Activated T-helper 2 cell treated with anti-CD3 and anti-CD28 coated beads, Interferon-gamma antibody, Interleukin-2, Interleukin-4, amounts not matched to agents 10 μg/mL and 5 μg/mL and 100 μg/mL, durations not matched to agents 14 hours and 24 hours and 36 hours (primary cell): ENCODE measurements around the gene RAET1G. TPM values are rescaled to one million over a fixed set of nuclear protein-coding genes. Genes with fewer than 3 reads are reported as not detected.
"Not testable (repeated sequence)": the region's sequence is repeated elsewhere in the genome, so short reads cannot be mapped to it uniquely, and the experiment has no call there.

Source experiments
- DNase-seq: peaks from one replicate; pipeline ENCODE4 v3.0.0; 2021; ENCODE audit warnings: low spot score
- H3K27ac Mint-ChIP-seq: one replicate; pipeline ENCODE4 v1.8.0; 2021; ENCODE audit warnings: mixed read lengths
- H3K27me3 Mint-ChIP-seq: one replicate; pipeline ENCODE4 v1.8.0; 2021; ENCODE audit warnings: low read depth, mixed read lengths
- H3K36me3 Mint-ChIP-seq: one replicate; pipeline ENCODE4 v1.8.0; 2021; ENCODE audit warnings: low read depth, mixed read lengths
- H3K4me1 Mint-ChIP-seq: one replicate; pipeline ENCODE4 v1.8.0; 2021; ENCODE audit warnings: low read depth, mixed read lengths
- H3K4me3 Mint-ChIP-seq: one replicate; pipeline ENCODE4 v1.8.0; 2021; ENCODE audit warnings: low read depth, mild to moderate bottlenecking, moderate library complexity, mixed read lengths
- H3K9me3 Mint-ChIP-seq: one replicate; pipeline ENCODE4 v1.8.0; 2021; ENCODE audit warnings: mixed read lengths
- intact Hi-C: fragments of 100-400 bp; cut with micrococcal nuclease; formaldehyde crosslinking; loops from one replicate; pipeline ENCODE4 v1.15.1; 2023
- total RNA-seq: library from RNA; stranded (reverse); gene quantifications from 2 replicates; pipeline ENCODE4 v1.2.3, GENCODE V29; 2022

Gene RAET1G
- total RNA-seq, 1 donor from 2014 or later, result not detected

DNA sequence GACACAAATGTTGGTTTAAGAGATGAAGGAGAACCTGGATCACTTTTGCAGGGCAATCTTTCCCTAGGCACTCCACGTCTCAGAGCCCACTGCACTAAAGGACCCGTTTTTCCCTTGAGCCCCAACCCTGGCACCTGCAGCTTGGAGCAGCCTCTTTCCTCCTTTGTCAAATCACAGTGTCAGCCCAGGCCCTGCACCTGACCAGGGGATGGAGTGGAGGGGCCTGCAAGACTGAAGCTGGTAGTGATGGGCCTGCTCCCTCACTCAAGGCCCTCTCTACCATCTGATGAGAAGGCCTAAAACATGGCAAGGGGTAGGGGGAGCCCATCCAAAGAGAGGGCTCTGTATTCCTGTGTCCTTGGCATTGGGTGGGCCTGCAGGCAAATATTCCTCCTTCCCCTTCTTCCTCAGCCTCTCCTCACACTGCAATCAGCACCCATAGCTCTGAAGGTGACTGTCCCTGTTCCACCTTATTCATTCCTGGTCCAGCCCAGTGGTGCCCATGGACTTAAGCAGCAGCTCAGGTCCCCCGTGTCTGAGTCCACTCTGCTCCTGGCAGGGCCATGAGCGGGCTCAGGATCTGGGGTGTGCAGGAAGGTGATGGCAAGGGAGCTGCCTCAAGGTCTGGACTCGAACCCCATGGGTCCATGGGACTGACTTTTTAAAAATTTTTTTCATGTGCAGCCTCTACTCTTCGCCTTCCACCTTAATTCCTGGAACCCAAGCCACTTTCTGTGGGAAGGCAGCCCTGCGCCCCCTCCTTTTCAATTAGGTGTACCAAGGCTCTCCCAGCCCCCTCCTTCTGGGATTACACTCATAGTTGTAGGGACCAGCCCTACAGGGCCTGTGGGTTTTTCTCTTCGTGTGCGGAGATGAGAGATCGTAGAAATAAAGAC lies 6.7 kb downstream of the RAET1G start:
- Mint-ChIP-seq H3K9me3 (no peaks in the 10 kb centered on the region), H3K4me1 (no peaks in the 10 kb centered on the region), H3K27me3 (peaks cover 45% of the 10 kb centered on the region), H3K27ac (no peak overlapping the region), H3K36me3 (no peaks in the 10 kb centered on the region), H3K4me3 (no peak overlapping the region)
- intact Hi-C loops, result no loop called here
- DNase-seq, result no peak

DNA sequence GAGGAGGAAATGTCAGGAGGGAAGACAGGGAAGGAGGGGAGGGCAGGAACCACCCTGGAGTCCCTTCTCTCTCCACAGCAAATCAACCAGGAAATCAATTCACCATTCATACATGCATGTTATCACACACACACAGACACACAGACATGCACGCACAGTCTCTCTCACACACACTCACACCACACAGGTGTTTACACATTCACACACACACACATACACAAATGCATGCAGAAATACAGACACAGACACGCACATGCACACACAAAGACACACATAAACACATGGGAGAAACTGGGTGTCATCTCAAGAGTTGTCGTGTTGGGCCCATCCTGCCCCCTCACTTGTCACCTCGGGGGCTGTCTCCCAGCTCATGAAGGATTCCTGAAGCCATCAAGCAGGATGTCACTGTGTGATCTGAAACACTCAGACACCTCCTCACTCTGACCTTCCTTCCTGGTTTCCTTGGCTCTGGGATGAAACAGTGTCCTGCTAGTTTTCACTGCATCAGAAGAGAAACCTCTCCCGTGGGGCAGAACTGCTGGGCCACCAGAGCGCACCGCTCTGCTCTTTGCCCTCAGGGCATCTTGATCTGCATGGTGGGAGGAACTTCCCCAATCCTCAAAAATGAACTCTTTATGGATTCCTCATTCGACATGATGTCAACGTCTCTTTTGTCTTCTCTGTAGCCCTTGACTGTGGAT lies 9.2 kb downstream of the RAET1G start:
- peaks cover 29% of the 10 kb centered on the region for H3K27me3 Mint-ChIP-seq
- H3K4me3 Mint-ChIP-seq, result no peak overlapping the region
- H3K27ac Mint-ChIP-seq, result no peak overlapping the region
- H3K9me3 Mint-ChIP-seq, result peaks cover 4% of the 10 kb centered on the region
- no peaks in the 10 kb centered on the region for H3K4me1 Mint-ChIP-seq
- no peaks in the 10 kb centered on the region for H3K36me3 Mint-ChIP-seq
- intact Hi-C loops, result no loop called here
- DNase-seq, result no peak

GRCh38 chr6:149913085-149913484 lies 9.8 kb downstream of the RAET1G start:
- no peak for DNase-seq
- Mint-ChIP-seq H3K27ac (no peak overlapping the region), H3K4me3 (no peak overlapping the region), H3K9me3 (peaks cover 5% of the 10 kb centered on the region), H3K4me1 (no peaks in the 10 kb centered on the region), H3K27me3 (peaks cover 25% of the 10 kb centered on the region), H3K36me3 (no peaks in the 10 kb centered on the region)
- intact Hi-C loops, result no loop called here

GRCh38 chr6:149912680-149913079 lies 10.2 kb downstream of the RAET1G start:
- H3K36me3 Mint-ChIP-seq, H3K27ac Mint-ChIP-seq, H3K4me1 Mint-ChIP-seq, H3K9me3 Mint-ChIP-seq, H3K4me3 Mint-ChIP-seq, intact Hi-C loops, DNase-seq: not testable (repeated sequence)
- H3K27me3 Mint-ChIP-seq, result peaks cover 25% of the 10 kb centered on the region

DNA sequence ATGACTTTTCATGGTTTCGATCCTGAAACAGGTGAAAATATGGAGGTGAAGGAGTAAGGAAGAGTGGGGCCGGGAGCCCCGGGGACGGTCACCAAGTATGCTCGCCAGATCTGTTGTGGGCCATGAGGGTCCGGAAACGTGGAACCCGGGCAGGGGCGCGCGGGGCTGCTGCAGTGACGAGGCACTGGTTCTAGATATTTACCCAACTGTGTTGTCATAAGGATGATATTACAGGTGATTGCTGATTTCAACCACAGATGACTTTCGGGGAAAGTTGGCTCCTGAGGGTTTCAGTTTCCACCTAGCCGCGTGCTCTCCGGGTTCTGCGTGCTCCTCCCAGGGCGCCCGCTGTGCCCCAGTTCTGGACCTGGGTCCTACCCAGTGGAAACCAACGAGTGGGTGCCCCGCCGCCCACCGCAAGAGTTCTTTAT lies 12.2 kb downstream of the RAET1G start:
- Mint-ChIP-seq H3K4me3 (no peak overlapping the region), H3K27ac (no peak overlapping the region), H3K9me3 (peaks cover 9% of the 10 kb centered on the region), H3K4me1 (no peaks in the 10 kb centered on the region), H3K36me3 (no peaks in the 10 kb centered on the region), H3K27me3 (peaks cover 25% of the 10 kb centered on the region)
- DNase-seq, result no peak
- intact Hi-C loops, result no loop called here

DNA sequence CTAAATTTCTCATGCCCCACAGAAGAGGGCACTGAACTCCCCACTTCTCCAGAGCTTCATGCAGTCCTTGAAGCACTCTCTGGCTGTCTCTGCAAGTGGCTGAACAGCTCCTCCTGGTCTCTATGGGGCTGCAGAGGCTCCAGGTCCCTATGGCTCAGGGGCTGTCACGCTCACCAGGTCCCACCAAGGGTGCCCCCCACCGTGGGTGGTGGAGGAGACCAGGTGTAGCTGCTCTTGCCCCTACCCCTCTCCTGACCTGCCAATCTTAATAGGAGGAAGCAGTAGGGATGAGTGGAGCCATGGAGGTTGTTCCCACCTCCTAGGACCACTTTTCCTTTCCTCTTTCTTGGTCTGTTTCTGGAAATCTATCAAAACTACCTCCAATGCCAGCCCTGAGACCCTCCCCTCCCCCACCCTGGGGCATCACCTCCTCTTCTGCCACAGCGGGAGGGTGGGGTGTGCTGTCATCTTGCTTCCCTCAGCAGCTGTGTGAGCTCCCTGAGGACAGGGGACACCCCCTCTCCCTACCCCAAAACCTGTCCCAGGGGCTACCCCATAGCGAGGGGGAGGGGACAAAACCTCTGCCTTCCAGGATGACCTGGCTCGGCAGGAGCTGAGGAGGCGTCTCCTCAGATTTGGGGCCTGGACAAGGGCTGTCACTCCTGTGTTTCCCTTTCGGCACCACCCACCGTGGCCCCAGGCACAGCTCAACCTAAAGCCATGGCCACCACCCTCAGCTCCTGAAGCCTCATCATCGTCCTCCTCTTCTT lies 13.0 kb downstream of the RAET1G start:
- H3K4me3 Mint-ChIP-seq, result no peak overlapping the region
- no peaks in the 10 kb centered on the region for H3K36me3 Mint-ChIP-seq
- H3K9me3 Mint-ChIP-seq, result peaks cover 9% of the 10 kb centered on the region
- H3K27ac Mint-ChIP-seq, result no peak overlapping the region
- no peak for DNase-seq
- H3K27me3 Mint-ChIP-seq, result peaks cover 25% of the 10 kb centered on the region
- intact Hi-C loops, result no loop called here
- H3K4me1 Mint-ChIP-seq, result no peaks in the 10 kb centered on the region

GRCh38 chr6:149908480-149908879 lies 14.4 kb downstream of the RAET1G start:
- H3K36me3 Mint-ChIP-seq, H3K27ac Mint-ChIP-seq, H3K4me1 Mint-ChIP-seq, H3K4me3 Mint-ChIP-seq, H3K9me3 Mint-ChIP-seq, DNase-seq, intact Hi-C loops: not testable (repeated sequence)
- peaks cover 17% of the 10 kb centered on the region for H3K27me3 Mint-ChIP-seq

GRCh38 chr6:149907317-149907716 lies 15.6 kb downstream of the RAET1G start:
- Mint-ChIP-seq H3K27me3 (peaks cover 11% of the 10 kb centered on the region), H3K27ac (no peak overlapping the region), H3K4me3 (no peak overlapping the region), H3K4me1 (no peaks in the 10 kb centered on the region), H3K36me3 (no peaks in the 10 kb centered on the region), H3K9me3 (peaks cover 9% of the 10 kb centered on the region)
- DNase-seq, result no peak
- intact Hi-C loops, result no loop called here

- Mint-ChIP-seq H3K27me3 (peaks cover 19% of the 10 kb centered on the region), H3K9me3 (peaks cover 9% of the 10 kb centered on the region), H3K36me3 (no peaks in the 10 kb centered on the region), H3K27ac (no peak overlapping the region), H3K4me3 (no peak overlapping the region), H3K4me1 (no peaks in the 10 kb centered on the region)
- intact Hi-C loops, result no loop called here
- no peak for DNase-seq
These were observed 16.5 kb downstream of the RAET1G start for GRCh38 chr6:149906405-149906804.

DNA sequence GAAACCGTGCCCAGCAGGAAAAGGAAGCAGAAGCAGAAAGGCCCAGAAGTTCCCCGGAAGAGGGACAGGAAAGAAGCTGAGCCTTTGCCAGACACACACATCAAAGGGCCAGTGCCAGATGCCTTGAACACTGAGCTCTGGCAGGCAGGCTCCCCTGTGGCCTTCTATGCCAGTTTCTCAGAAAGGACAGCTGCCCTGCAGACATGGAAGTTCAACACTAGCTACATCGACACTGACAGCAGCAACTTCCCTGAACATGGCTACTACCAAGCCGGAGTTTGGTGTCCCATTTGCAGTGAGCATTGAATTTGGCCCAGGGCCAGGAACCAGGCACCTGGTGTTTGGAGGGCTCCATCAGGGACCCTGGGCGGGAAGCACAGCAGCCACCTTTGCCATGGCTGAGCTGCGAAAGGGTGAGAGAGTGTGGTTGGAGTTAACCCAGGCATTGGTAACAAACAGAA lies 17.0 kb downstream of the RAET1G start:
- no peaks in the 10 kb centered on the region for H3K36me3 Mint-ChIP-seq
- no peak overlapping the region for H3K4me3 Mint-ChIP-seq
- no peaks in the 10 kb centered on the region for H3K4me1 Mint-ChIP-seq
- no peak for DNase-seq
- H3K9me3 Mint-ChIP-seq, result peaks cover 9% of the 10 kb centered on the region
- no peak overlapping the region for H3K27ac Mint-ChIP-seq
- intact Hi-C loops, result no loop called here
- peaks cover 17% of the 10 kb centered on the region for H3K27me3 Mint-ChIP-seq

GRCh38 chr6:149905371-149905910 lies 17.5 kb downstream of the RAET1G start:
- Mint-ChIP-seq H3K4me1 (no peaks in the 10 kb centered on the region), H3K36me3 (no peaks in the 10 kb centered on the region), H3K9me3 (peaks cover 9% of the 10 kb centered on the region), H3K4me3 (no peak overlapping the region), H3K27ac (no peak overlapping the region), H3K27me3 (peaks cover 16% of the 10 kb centered on the region)
- intact Hi-C loops, result no loop called here
- no peak for DNase-seq

DNA sequence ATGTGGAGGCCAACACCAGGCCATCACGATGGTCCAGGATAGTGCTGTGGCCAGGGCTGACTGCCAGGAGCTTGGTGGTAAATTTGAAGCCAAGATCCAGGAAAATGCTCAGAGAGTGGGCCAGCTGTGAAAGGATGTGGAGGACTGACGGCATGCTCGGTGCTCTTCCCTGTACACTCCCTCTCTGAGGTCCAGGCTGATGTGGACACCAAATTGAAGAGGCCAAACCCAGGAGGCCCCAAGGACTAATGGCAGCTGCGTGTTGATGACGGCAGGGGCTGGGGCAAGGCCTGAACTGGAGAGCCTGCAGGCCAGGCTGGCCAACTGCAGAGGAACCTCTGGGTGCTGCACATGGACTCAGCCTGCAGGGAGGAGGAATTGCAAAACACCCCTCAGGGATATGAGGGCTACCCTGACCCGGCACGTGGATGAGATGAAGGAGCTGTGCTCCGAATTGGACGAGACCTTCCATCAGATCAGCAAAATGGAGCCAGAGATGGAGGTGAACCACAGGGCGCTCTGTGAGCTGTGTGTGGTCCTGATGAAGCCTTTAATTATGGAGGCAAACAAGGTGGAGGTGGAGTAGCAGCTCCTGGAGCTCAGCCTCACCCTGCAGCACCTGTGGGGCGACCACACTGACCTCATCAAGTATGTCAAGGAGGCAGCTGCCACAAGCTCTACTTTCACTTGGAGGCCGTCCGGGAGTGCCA lies 18.1 kb downstream of the RAET1G start:
- H3K36me3 Mint-ChIP-seq, result no peaks in the 10 kb centered on the region
- no peaks in the 10 kb centered on the region for H3K4me1 Mint-ChIP-seq
- DNase-seq, result no peak
- H3K27me3 Mint-ChIP-seq, result peaks cover 14% of the 10 kb centered on the region
- H3K4me3 Mint-ChIP-seq, result no peak overlapping the region
- intact Hi-C loops, result no loop called here
- H3K27ac Mint-ChIP-seq, result no peak overlapping the region
- H3K9me3 Mint-ChIP-seq, result peaks cover 9% of the 10 kb centered on the region
